GM12874 (cell line): ENCODE measurements around the gene RFESD.

Experiments used
- TF ChIP-seq, protein P1 (sequence below): IDR thresholded peaks from 2 replicates; pipeline ENCODE4 v1.5.1; 2011; ENCODE audit warnings: low read depth, mild to moderate bottlenecking, control low read depth, low read length, moderate library complexity; ENCODE audit not compliant: insufficient read depth

The RFESD gene

DNA sequence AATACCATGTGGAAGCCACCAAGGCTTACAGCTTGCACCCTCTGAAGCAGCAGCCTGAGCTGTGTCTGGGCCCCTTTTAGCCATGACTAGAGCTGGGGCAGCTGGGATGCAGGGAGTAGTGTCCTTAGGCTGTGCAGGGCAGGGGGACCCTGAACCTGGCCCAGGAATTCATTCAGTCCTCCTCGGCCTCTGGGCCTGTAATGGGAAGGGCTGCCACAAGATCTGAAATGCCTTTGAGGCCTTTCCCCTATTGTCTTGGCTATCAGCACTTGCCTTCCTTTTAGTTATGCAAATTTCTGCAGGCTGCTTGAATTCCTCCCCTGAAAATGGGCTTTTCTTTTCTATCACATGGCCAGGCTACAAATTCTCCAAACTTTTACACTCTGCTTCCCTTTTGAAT, 17.6 kb upstream of the RFESD start:
- TF ChIP-seq, protein P1, sequence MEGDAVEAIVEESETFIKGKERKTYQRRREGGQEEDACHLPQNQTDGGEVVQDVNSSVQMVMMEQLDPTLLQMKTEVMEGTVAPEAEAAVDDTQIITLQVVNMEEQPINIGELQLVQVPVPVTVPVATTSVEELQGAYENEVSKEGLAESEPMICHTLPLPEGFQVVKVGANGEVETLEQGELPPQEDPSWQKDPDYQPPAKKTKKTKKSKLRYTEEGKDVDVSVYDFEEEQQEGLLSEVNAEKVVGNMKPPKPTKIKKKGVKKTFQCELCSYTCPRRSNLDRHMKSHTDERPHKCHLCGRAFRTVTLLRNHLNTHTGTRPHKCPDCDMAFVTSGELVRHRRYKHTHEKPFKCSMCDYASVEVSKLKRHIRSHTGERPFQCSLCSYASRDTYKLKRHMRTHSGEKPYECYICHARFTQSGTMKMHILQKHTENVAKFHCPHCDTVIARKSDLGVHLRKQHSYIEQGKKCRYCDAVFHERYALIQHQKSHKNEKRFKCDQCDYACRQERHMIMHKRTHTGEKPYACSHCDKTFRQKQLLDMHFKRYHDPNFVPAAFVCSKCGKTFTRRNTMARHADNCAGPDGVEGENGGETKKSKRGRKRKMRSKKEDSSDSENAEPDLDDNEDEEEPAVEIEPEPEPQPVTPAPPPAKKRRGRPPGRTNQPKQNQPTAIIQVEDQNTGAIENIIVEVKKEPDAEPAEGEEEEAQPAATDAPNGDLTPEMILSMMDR: no peak

DNA sequence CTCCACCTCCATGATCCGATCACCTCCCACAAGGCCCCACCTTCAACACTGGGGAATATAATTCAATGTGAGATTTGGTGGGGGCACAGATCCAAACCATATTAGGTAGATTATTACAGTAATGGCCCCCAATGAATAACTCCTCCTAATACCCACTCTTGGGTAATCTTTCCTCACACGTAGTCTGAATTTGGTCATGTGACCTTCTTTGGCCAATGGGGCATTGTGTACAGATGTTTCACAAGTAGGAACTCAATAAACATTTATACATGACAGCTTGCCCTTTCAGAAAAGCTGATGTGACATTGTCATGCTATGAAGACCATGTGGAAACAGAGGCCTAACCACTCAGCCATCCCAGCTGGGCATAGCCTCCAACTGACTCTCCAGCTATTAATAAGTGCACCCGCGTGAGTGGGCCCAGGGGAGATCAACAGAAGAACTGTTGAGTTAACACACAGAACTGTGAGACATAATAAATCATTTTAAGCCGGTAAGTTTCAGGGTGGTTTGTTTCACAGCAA, 16.1 kb upstream of the RFESD start:
- TF ChIP-seq, protein P1: no peak

DNA sequence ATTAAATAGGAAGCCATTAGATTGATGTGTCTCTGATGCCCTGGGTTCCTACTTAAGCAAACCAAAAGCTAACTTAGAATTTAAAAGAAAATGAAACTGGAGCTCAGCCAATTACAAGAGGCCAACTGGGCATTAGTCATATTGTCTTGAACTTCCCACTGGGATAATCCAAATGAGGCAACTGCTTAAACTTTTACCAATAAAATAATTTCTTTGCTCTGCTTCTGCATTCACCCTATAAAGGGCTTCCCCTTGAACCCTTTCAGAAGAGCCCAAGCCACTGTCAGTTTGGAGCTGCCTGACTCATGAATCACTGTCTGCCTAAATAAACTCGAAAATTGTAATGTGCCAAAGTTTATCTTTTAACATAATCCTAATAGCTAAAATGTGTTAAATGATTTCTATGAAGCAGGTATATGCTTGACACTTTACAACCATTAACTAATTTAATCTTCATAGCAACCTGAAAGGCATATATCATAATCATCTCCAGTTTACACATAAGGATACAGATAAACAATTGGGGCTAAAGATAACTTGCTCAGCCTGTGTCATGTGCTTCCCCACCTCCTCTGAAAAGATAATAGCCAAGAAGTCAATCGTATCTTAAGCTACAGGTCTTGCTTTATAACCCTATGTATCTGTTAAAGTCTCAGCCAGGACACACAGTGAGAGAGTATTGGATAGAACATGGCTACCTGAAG, 15.2 kb upstream of the RFESD start:
- TF ChIP-seq, protein P1: no peak

DNA sequence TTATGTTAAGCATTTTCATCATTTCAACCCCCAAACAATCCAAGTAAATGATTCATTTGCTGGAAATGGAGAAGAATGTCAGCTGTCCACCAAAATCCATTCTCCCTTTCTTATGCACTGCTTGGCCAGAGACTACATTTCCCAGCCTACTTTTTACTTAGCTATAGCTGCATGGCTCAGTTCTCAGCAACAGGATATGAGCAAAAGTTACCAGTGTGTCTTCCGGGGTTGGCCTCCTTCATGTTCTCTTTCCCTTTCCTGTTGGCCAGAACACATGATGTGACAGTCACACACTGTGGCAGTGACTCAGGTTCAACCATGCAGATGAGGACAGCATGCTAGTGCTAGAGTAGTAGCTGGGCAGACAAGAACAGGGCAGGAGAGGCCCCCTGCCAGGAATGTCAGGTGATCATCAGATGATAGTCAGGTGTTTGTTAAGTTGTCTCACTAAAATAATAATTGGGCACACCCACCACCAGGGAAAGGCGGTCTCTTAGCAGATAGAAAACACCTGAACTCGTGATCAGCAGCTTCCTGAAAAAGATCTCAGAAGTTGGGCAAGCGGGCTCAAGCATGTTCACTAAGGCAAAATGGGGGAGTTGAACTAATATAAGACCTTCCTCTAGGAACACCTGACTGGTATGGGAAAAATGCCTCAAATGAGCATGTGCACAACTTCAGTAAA, 14.4 kb upstream of the RFESD start:
- TF ChIP-seq, protein P1: no peak

DNA sequence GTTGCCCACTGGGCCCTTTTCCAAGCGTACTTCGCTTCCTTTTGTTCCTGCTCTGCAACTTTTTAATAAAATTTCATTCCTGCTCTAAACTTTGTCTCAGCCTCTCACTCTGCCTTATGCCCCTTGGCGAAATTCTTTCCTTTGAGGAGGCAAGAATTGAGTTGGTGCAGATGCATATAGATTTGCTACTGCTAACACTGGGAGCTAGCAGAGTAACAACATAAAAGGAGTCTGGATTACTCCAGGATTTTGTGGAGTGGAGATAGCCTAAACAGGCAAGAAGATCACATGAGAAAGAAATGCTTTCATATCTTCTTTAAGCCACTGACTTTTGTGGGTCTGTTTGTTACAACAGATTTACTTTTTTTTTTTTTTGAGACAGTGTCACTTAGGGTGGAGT, 12.9 kb upstream of the RFESD start:
- TF ChIP-seq, protein P1: no peak

DNA sequence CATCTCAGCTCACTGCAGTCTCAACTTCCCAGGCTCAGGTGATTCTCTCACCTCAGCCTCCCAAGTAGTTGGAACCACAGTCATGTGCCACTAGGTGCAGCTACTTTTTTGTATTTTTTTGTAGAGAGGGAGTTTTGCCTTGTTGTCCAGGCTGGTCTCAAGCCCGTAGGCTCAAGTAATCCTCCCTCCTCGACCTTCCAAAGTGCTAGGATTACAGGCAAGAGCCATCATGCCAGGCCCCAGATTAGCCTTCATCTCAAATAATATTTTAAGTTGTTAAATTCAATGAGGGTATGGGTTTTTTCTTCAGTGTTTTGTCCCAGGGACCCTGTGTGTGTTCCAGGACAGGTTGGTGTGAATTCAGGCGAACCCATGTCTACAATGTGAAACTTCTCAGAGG, 12.5 kb upstream of the RFESD start:
- TF ChIP-seq, protein P1: no peak

DNA sequence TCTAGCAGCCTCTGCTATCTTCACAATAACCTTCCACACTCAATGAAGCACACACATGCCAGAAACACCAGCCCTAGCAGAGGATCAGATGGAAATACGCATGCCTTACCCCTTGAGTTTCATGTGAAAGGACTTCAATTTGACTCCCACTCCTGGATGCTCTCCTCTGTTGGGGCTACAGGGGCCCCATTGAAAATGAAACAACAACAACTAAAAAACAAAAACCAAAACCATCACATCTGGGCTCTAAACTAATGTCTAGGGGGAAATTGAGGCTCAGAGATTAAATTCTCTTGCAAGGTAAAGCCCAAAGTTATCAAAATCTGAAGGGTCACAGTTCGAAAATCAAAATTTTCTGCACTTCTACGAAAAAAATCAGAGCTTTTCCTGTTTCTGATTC, 7.9 kb upstream of the RFESD start:
- TF ChIP-seq, protein P1: no peak
